HG02981 (cell line): ENCODE measurements around the gene OR4D1.

Source experiments
- ATAC-seq: cut with Tn5 transposase; IDR thresholded peaks from one replicate; pipeline ENCODE4 v1.9.1; 2021; ENCODE audit warnings: mild to moderate bottlenecking, moderate library complexity; ENCODE audit not compliant: unreplicated experiment

OR4D1 gene

DNA sequence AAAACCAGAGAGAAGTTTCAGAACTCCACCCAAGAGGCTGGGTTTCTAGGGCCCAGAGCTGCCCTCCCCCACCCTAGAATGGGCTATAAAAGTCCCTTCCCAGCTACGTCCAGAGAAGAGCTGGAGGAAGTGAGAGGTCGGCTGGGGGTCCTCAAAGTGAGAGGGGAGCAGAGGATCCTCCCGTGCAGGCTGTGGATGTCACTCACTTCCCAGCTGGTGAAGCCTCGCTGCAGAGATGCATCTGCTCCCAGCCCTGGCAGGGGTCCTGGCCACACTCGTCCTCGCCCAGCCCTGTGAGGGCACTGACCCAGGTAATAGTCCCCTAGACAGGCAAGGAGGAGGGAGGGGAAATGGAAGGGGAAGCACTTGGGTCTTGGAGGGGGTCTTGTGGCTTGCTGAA, 44.4 kb downstream of the OR4D1 start, which contains the start of gene EPX:
Gene EPX, plus strand, starts transcription at position 115 of the 400 bp plus-strand sequence. Its CDS starts 121 bp downstream, at position 236.
- ATAC-seq = no peak

- no peak for ATAC-seq
Observed at GRCh38 chr17:58193641-58194255, 45.6 kb downstream of the OR4D1 start.

DNA sequence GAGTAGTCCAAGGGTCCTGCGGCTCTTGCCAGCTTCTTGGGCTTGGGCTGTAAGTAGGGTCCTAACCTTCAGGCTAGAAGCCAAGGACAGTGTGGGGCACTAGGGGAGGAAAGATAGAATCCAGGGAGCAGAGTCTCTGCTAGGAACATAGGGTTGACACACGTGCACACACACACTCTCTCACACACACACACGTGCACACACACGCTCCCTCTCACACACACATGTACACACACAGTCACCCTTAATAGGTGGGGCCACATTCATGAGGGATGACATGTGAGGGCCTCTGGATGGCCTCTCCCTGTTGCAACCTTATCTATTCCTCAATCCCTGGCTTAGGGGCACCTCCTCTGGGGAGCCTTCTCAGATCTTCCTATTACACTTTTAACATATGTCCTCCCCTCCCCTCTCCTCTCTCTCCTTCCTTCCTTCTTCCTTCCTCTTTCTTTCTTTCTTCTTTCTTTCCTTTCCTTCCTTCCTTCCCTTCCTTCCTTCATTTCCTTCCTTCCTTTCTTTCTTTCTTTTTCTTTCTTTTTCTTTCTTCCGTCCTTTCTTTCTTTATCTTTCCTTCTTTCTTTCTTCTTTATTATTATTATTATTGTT, 47.4 kb downstream of the OR4D1 start:
- ATAC-seq = no peak

DNA sequence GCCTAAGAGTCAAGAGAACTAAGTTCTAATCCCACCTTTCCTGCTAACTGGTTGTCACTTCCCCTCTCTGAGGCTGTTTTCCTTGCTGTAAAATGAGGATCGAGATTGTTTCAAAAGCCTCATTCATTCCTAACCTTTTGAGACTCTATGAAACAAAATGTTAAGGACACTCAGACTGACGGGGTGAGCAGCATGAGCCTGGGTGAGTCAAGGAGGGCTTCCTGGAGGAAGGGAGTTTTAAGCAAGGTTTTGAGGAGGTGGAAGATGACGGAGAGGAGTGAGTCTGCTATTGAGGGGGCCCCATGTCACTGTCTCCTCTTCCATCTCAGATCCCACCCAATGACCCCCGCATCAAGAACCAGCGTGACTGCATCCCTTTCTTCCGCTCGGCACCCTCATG, 48.4 kb downstream of the OR4D1 start:
- ATAC-seq = no peak

- ATAC-seq = no peak
Observed at GRCh38 chr17:58200024-58200633, 51.9 kb downstream of the OR4D1 start.

- no peak for ATAC-seq
Observed at GRCh38 chr17:58202859-58203258, 54.7 kb downstream of the OR4D1 start.

GRCh38 chr17:58204796-58205195, 56.6 kb downstream of the OR4D1 start:
- ATAC-seq = no peak

DNA sequence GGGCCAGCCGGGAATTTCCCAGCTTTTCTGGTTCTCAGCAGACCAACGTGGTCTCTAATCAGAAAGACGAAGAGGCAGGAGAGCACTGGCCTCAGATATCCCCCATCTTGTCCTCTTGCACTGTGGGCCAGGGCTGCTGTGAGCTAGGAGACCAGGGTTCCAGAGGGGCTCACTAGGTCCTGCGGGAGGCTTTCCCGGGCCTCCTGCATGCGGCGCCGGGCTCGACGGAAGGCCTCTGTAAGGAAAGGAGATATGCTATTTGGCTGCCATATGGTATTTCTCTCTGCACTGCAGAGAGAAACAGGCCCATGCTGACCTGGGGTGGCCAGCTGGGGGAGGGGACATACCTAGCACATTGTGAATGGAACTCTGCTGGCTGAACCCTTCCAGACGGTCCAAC, 57.8 kb downstream of the OR4D1 start:
- no peak for ATAC-seq

DNA sequence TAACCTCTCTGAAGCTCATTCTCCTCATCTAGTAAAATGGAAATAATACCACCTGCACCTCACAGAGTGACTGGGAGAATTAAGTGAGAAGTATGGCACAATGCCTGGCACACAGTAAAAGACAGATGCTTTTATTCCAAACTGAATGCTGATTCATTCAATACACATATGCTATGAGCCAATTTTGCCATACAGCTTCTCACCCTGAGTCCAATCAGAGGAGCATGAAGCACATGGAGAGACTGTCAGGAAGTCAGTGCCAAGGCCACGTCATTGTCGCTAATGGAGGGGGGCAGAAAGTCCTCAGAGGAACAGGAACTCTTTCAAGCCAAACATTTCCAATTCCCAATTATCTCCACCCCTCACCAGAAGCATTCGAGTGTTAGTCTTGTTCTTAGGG, 59.3 kb downstream of the OR4D1 start:
- no peak for ATAC-seq

GRCh38 chr17:58208344-58208743, 60.2 kb downstream of the OR4D1 start:
- no peak for ATAC-seq
